HEK293T (cell line): Measurements from ENCODE around the gene TUBD1.
"Not testable (repeated sequence)": the region's sequence is repeated elsewhere in the genome, so short reads cannot be mapped to it uniquely, and the experiment has no call there.

ENCODE experiments used
- CTCF ChIA-PET: fragments of 350-600 bp; formaldehyde crosslinking; extraction: SDS; loops from one replicate; lab custom pipeline; 2021; ENCODE audit warnings: antibody characterized with exemption, inconsistent platforms; lab: Yijun Ruan, JAX
- POLR2A ChIA-PET: fragments of 350-600 bp; formaldehyde crosslinking; extraction: SDS; loops from one replicate; lab custom pipeline; 2020; ENCODE audit warnings: antibody characterized with exemption, inconsistent platforms; lab: Yijun Ruan, JAX
- DNase-seq: peaks from one replicate; pipeline ENCODE4 v3.0.0; 2012; ENCODE audit warnings: mixed read lengths; ENCODE audit errors: extremely low spot score
- ARNT ChIP-seq: fragments of 450-650 bp; IDR thresholded peaks from 2 replicates; pipeline ENCODE4 v1.6.1; 2017; ENCODE audit warnings: mild to moderate bottlenecking
- BHLHE40 ChIP-seq: fragments of 450-650 bp; IDR thresholded peaks from 2 replicates; pipeline ENCODE4 v1.6.1; 2016; ENCODE audit warnings: mild to moderate bottlenecking, moderate library complexity, borderline replicate concordance
- CTBP1 ChIP-seq: fragments of 450-650 bp; IDR thresholded peaks from 2 replicates; pipeline ENCODE4 v1.6.1; 2016; ENCODE audit warnings: borderline replicate concordance
- ELF4 ChIP-seq: fragments of 450-650 bp; IDR thresholded peaks from 2 replicates; pipeline ENCODE4 v1.6.1; 2017; ENCODE audit warnings: antibody characterized with exemption
- FOXA1 ChIP-seq: fragments of 450-650 bp; IDR thresholded peaks from 2 replicates; pipeline ENCODE4 v1.6.1; 2016; ENCODE audit warnings: mild to moderate bottlenecking
- FOXK2 ChIP-seq: fragments of 450-650 bp; IDR thresholded peaks from 2 replicates; pipeline ENCODE4 v1.6.1; 2016; ENCODE audit warnings: mild to moderate bottlenecking
- FOXM1 ChIP-seq: fragments of 450-650 bp; IDR thresholded peaks from 2 replicates; pipeline ENCODE4 v1.6.1; 2017; ENCODE audit warnings: mild to moderate bottlenecking, borderline replicate concordance
- HDGF ChIP-seq: fragments of 450-650 bp; IDR thresholded peaks from 2 replicates; pipeline ENCODE4 v1.6.1; 2017; ENCODE audit warnings: antibody characterized with exemption, borderline replicate concordance
- L3MBTL2 ChIP-seq: fragments of 450-650 bp; conservative IDR thresholded peaks from 2 replicates; pipeline ENCODE4 v1.6.1; 2016; ENCODE audit warnings: mild to moderate bottlenecking
- LEF1 ChIP-seq: fragments of 450-650 bp; IDR thresholded peaks from 2 replicates; pipeline ENCODE4 v1.6.1; 2017; ENCODE audit warnings: mild to moderate bottlenecking, borderline replicate concordance
- NFRKB ChIP-seq: fragments of 450-650 bp; IDR thresholded peaks from 2 replicates; pipeline ENCODE4 v1.6.1; 2016; ENCODE audit warnings: mild to moderate bottlenecking, moderate library complexity
- PKNOX1 ChIP-seq: fragments of 450-650 bp; IDR thresholded peaks from 2 replicates; pipeline ENCODE4 v1.6.1; 2016
- SP1 ChIP-seq: fragments of 450-650 bp; IDR thresholded peaks from 2 replicates; pipeline ENCODE4 v1.6.1; 2017
- SUZ12 ChIP-seq: fragments of 450-650 bp; IDR thresholded peaks from 2 replicates; pipeline ENCODE4 v1.6.1; 2016; ENCODE audit warnings: mild to moderate bottlenecking
- TARDBP ChIP-seq: fragments of 450-650 bp; IDR thresholded peaks from 2 replicates; pipeline ENCODE4 v1.6.1; 2016
- ZNF384 ChIP-seq: fragments of 450-650 bp; IDR thresholded peaks from 2 replicates; pipeline ENCODE4 v1.6.1; 2016

The TUBD1 gene

GRCh38 chr17:59892924-59893675, at the start of gene TUBD1, which contains the start of gene RPS6KB1:
TUBD1 (minus strand) TSS chr17:59892943; CDS start chr17:59891002, 1,941 bp downstream.
RPS6KB1 (plus strand) TSS chr17:59893121; CDS start chr17:59893185, 64 bp downstream.
- CTCF ChIA-PET: interaction anchor here (0.7 to 1.0 kb wide), 2 partner anchors 23 to 563 kb away, joined by 4 to 9 read pairs; no protein-coding TSS in a partner anchor
- peak; percentile 67; the same call in 1 of the 2 replicates for TF ChIP-seq ELF4
- TF ChIP-seq L3MBTL2: peak; percentile 69
- TF ChIP-seq FOXA1: no peak
- TF ChIP-seq ZNF384: no peak
- no peak for TF ChIP-seq CTBP1
- DNase-seq: peak; percentile 99
- POLR2A ChIA-PET: interaction anchor here (0.6 to 1.4 kb wide), 6 partner anchors 9 to 185 kb away, joined by 3 read pairs; partner anchors contain the start of genes PTRH2, RNFT1 and VMP1

GRCh38 chr17:59941131-59941530, 48.4 kb upstream of the TUBD1 start:
- TF ChIP-seq TARDBP: no peak
- no peak for TF ChIP-seq BHLHE40
- TF ChIP-seq FOXA1: no peak
- TF ChIP-seq PKNOX1: no peak
- TF ChIP-seq SP1: no peak
- TF ChIP-seq FOXK2: no peak
- no peak for TF ChIP-seq HDGF
- no peak for TF ChIP-seq FOXM1
- no peak for TF ChIP-seq NFRKB
- TF ChIP-seq ARNT: no peak
- TF ChIP-seq CTBP1: no peak
- TF ChIP-seq ZNF384: no peak
- TF ChIP-seq LEF1: no peak
- TF ChIP-seq L3MBTL2: no peak
- no peak for TF ChIP-seq SUZ12
- no peak for TF ChIP-seq ELF4
- ChIA-PET POLR2A (no interaction called here), CTCF (no interaction called here)
- DNase-seq: no peak

- CTCF ChIA-PET, POLR2A ChIA-PET, DNase-seq: not testable (repeated sequence)
Observed at GRCh38 chr17:59940697-59941096, 48.0 kb upstream of the TUBD1 start.

GRCh38 chr17:59933317-59933716, 40.6 kb upstream of the TUBD1 start:
- DNase-seq: not testable (repeated sequence)

GRCh38 chr17:59930768-59931167, 38.0 kb upstream of the TUBD1 start:
- DNase-seq, POLR2A ChIA-PET, CTCF ChIA-PET: not testable (repeated sequence)

More at GRCh38 chr17:59933317-59933716, 40.6 kb upstream of the TUBD1 start:
- POLR2A ChIA-PET: interaction anchor here (1.5 kb wide), 1 partner anchor 31 kb away, joined by 4 read pairs; the partner anchor contains the start of gene RNFT1
- CTCF ChIA-PET: not testable (repeated sequence)

GRCh38 chr17:59930121-59930520, 37.4 kb upstream of the TUBD1 start:
- DNase-seq, POLR2A ChIA-PET, CTCF ChIA-PET: not testable (repeated sequence)

GRCh38 chr17:59920637-59921036, 27.9 kb upstream of the TUBD1 start:
- DNase-seq, CTCF ChIA-PET: not testable (repeated sequence)
- POLR2A ChIA-PET: interaction anchor here (1.0 kb wide), 1 partner anchor 44 kb away, joined by 3 read pairs; the partner anchor contains the start of gene RNFT1

- POLR2A ChIA-PET: no interaction called here
- TF ChIP-seq CTBP1 (no peak), SUZ12 (no peak), NFRKB (no peak), L3MBTL2 (no peak), FOXK2 (no peak)
- CTCF ChIA-PET: interaction anchor here (0.6 kb wide), 1 partner anchor 23 kb away, joined by 9 read pairs; no protein-coding TSS in a partner anchor
- no peak for DNase-seq
Observed at GRCh38 chr17:59916446-59916845, 23.7 kb upstream of the TUBD1 start.

GRCh38 chr17:59914274-59914854, 21.6 kb upstream of the TUBD1 start:
- ChIA-PET CTCF (interaction anchor here (0.6 to 1.6 kb wide), 8 partner anchors 9 to 151 kb away, joined by 3 to 9 read pairs (median 3); no protein-coding TSS in a partner anchor), POLR2A (no interaction called here)
- DNase-seq: peak; percentile 59
- TF ChIP-seq L3MBTL2 (no peak), SP1 (no peak), ELF4 (no peak), FOXA1 (no peak), ARNT (no peak), CTBP1 (no peak), FOXK2 (no peak), ZNF384 (no peak), FOXM1 (no peak), BHLHE40 (no peak), TARDBP (no peak)
